Calu3 (cell line): ENCODE data around the gene CNIH2. TPM values are rescaled to one million over a fixed set of nuclear protein-coding genes. Genes with fewer than 3 reads are reported as not detected.

ENCODE experiments used
- BruUV-seq: library from RNA; stranded (reverse); fragments of 400-500 nt; replicated peaks from 2 replicates; lab custom pipeline; 2021; lab: Mats Ljungman, UMichigan
- CTCF ChIA-PET: fragments of 300-600 bp; sonication (Branson Sonifier 250); formaldehyde crosslinking; loops from one replicate; lab custom pipeline; 2022; ENCODE audit warnings: antibody characterized with exemption; lab: Charles Lee
- DNase-seq: peaks from one replicate; pipeline ENCODE4 v3.0.0; 2022
- H3K27ac Mint-ChIP-seq: one replicate; pipeline ENCODE4 v1.8.0; 2022; ENCODE audit warnings: mixed read lengths; ENCODE audit not compliant: unreplicated experiment
- H3K27me3 Mint-ChIP-seq: one replicate; pipeline ENCODE4 v1.8.0; 2022; ENCODE audit warnings: mixed read lengths; ENCODE audit not compliant: unreplicated experiment
- H3K36me3 Mint-ChIP-seq: one replicate; pipeline ENCODE4 v1.8.0; 2022; ENCODE audit warnings: mild to moderate bottlenecking, moderate library complexity, mixed read lengths; ENCODE audit not compliant: insufficient read depth, unreplicated experiment
- H3K4me1 Mint-ChIP-seq: one replicate; pipeline ENCODE4 v1.8.0; 2022; ENCODE audit warnings: mild to moderate bottlenecking, low read depth, mixed read lengths; ENCODE audit not compliant: unreplicated experiment
- H3K4me3 Mint-ChIP-seq: one replicate; pipeline ENCODE4 v1.8.0; 2022; ENCODE audit warnings: mild to moderate bottlenecking, low read depth, moderate library complexity, mixed read lengths; ENCODE audit not compliant: unreplicated experiment
- H3K9me3 Mint-ChIP-seq: one replicate; pipeline ENCODE4 v1.8.0; 2022; ENCODE audit warnings: low read depth, mixed read lengths; ENCODE audit not compliant: unreplicated experiment
- CTCF ChIP-seq: fragments of 200-600 bp; IDR thresholded peaks from one replicate; pipeline ENCODE4 v1.8.0; 2022; ENCODE audit warnings: antibody characterized with exemption; ENCODE audit not compliant: unreplicated experiment
- intact Hi-C: fragments of 100-400 bp; cut with micrococcal nuclease; formaldehyde crosslinking; loops from one replicate; pipeline ENCODE4 v1.10.0; 2022; ENCODE audit not compliant: unreplicated experiment
- total RNA-seq: library from RNA; stranded (reverse); gene quantifications from 2 replicates; pipeline ENCODE4 v1.2.3, GENCODE V29; 2022

Gene CNIH2
- total RNA-seq, 1 experiment from 2014 or later, result 2.9 TPM

GRCh38 chr11:66327171-66328030 is 49.4 kb downstream of the CNIH2 start:
- peaks cover 17% of the 10 kb centered on the region for H3K27me3 Mint-ChIP-seq
- H3K9me3 Mint-ChIP-seq, result no peaks in the 10 kb centered on the region
- no peak for DNase-seq
- TF ChIP-seq CTCF, result no peak
- no TSS peak for BruUV-seq
- H3K4me3 Mint-ChIP-seq, result no peak overlapping the region
- CTCF ChIA-PET, result interaction anchor here (0.5 to 0.8 kb wide), 2 partner anchors 15 to 24 kb away, joined by 3 read pairs; no protein-coding TSS in a partner anchor
- H3K36me3 Mint-ChIP-seq, result peaks cover 12% of the 10 kb centered on the region
- H3K27ac Mint-ChIP-seq, result no peak overlapping the region
- intact Hi-C loops, result no loop called here
- H3K4me1 Mint-ChIP-seq, result peaks cover 18% of the 10 kb centered on the region

- no peak for TF ChIP-seq CTCF
- peaks cover 17% of the 10 kb centered on the region for H3K36me3 Mint-ChIP-seq
- CTCF ChIA-PET, result no interaction called here
- H3K9me3 Mint-ChIP-seq, result no peaks in the 10 kb centered on the region
- DNase-seq, result no peak
- H3K27me3 Mint-ChIP-seq, result peaks cover 11% of the 10 kb centered on the region
- no TSS peak for BruUV-seq
- peaks cover 18% of the 10 kb centered on the region for H3K4me1 Mint-ChIP-seq
- intact Hi-C loops, result no loop called here
- H3K27ac Mint-ChIP-seq, result no peak overlapping the region
- no peak overlapping the region for H3K4me3 Mint-ChIP-seq
Observed at GRCh38 chr11:66328031-66328301, 50.0 kb downstream of the CNIH2 start.

- no TSS peak for BruUV-seq
- TF ChIP-seq CTCF, result peak; percentile 90
- CTCF ChIA-PET, result interaction anchor here (1.0 kb wide), 1 partner anchor 17 kb away, joined by 7 read pairs; no protein-coding TSS in a partner anchor
- DNase-seq, result peak; percentile 83
- no peak overlapping the region for H3K4me3 Mint-ChIP-seq
- H3K27ac Mint-ChIP-seq, result no peak overlapping the region
- H3K36me3 Mint-ChIP-seq, result peaks cover 20% of the 10 kb centered on the region
- H3K27me3 Mint-ChIP-seq, result peaks cover 6% of the 10 kb centered on the region
- no peaks in the 10 kb centered on the region for H3K9me3 Mint-ChIP-seq
- peaks cover 18% of the 10 kb centered on the region for H3K4me1 Mint-ChIP-seq
- intact Hi-C loops, result no loop called here
Observed at GRCh38 chr11:66328302-66329144, 50.5 kb downstream of the CNIH2 start.

- TF ChIP-seq CTCF, result no peak
- DNase-seq, result no peak
- H3K36me3 Mint-ChIP-seq, result peaks cover 20% of the 10 kb centered on the region
- no peak overlapping the region for H3K27ac Mint-ChIP-seq
- CTCF ChIA-PET, result interaction anchor here (1.0 to 2.1 kb wide), 2 partner anchors 17 kb away, joined by 5 to 7 read pairs; no protein-coding TSS in a partner anchor
- no TSS peak for BruUV-seq
- intact Hi-C loops, result no loop called here
- peaks cover 18% of the 10 kb centered on the region for H3K4me1 Mint-ChIP-seq
- no peaks in the 10 kb centered on the region for H3K27me3 Mint-ChIP-seq
- H3K9me3 Mint-ChIP-seq, result no peaks in the 10 kb centered on the region
- no peak overlapping the region for H3K4me3 Mint-ChIP-seq
Observed at GRCh38 chr11:66329165-66329673, 51.2 kb downstream of the CNIH2 start.
